ES-I3 (cell line): ENCODE data around the gene C11orf86.
A peak's percentile ranks its signal among the peaks of the same experiment; 100 is the strongest.
"Not testable (repeated sequence)": the region's sequence is repeated elsewhere in the genome, so short reads cannot be mapped to it uniquely, and the experiment has no call there.

Experiments
- H3K36me3 ChIP-seq: 2 replicates; pipeline ENCODE4 v1.6.1; 2013; ENCODE audit warnings: mild to moderate bottlenecking, low read length, control low read depth, moderate library complexity; ENCODE audit not compliant: insufficient read depth
- H3K4me1 ChIP-seq: 2 replicates; pipeline ENCODE4 v1.6.1; 2013; ENCODE audit warnings: mild to moderate bottlenecking, control low read depth, low read length; ENCODE audit not compliant: insufficient read depth
- H3K9ac ChIP-seq: 2 replicates; pipeline ENCODE4 v1.6.1; 2013; ENCODE audit warnings: low read depth, mild to moderate bottlenecking, low read length, moderate library complexity
- H3K9me3 ChIP-seq: 2 replicates; pipeline ENCODE4 v1.6.1; 2013; ENCODE audit warnings: mild to moderate bottlenecking, low read length, moderate library complexity; ENCODE audit not compliant: control insufficient read depth, insufficient read depth

The C11orf86 gene

GRCh38 chr11:66957971-66958231, 17.2 kb upstream of the C11orf86 start:
- 0 out of 2 replicates have a peak, but pooled peaks cover 9% of the 10 kb centered on the region for H3K4me1 ChIP-seq
- H3K9me3 ChIP-seq, result no peaks in the 10 kb centered on the region
- peak overlapping the region; percentile 76; the same call in 1 of the 2 replicates for H3K9ac ChIP-seq
- no peaks in the 10 kb centered on the region for H3K36me3 ChIP-seq

DNA sequence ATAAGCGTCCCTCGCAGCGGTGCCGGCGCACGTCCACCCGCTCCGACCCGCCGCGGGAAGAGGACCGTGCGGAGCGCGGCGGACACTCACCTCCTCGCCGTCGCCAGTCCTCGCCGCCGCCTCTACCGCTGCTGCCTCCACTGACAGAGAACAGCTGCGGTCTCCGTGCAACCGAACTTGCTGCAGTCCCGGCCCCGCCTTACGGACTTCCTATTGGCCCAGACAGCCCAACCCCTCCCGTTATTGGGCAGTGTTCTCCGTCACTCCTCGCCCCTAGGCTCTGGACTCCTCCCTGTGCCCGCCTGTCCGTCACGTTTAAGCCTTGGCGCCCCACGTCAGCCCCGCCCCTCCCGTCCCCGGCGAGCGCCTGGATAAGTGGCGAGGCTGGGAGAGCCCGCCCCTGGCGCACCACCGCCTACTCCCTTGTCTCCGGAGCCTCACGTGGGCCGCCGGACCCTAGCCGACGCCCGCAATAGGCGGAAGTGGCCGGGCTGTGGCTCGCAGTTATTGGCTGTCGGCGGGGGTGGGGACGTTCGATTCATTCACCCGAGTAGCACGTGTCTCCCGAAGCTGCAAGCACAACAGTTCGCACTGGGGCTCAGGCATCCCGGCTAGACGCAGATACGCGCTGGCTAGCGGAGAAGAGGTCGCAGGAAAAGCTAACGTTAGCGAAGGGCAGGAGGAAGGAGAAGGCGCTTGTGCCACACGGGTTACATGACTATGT, 16.7 kb upstream of the C11orf86 start, which contains the start of gene PC:
Gene PC, minus strand, starts transcription at position 152 of the 724 bp plus-strand sequence. CDS start 86,224 bp downstream, outside the sequence.
- H3K9ac ChIP-seq, result peak within 1 kb of the TSS; percentile 76
- H3K9me3 ChIP-seq, result no peaks in the 10 kb centered on the region
- 0 out of 2 replicates have a peak, but pooled peaks cover 9% of the 10 kb centered on the region for H3K4me1 ChIP-seq
- no peaks in the 10 kb centered on the region for H3K36me3 ChIP-seq

DNA sequence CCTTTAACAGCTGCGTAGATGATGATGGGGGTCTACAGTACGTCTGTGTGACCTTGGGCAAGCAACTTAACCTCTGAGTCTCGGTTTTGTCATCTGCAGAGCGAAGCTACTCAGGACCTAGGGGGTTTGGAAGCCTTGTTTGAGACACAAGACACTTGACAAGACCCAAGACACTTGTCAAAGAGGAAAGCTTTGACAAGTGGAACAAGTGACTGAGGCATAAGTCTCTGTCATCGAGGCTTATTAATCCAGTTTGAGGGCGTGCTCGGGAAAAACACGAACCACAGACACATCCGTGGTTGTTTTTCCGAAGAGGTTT, 16.2 kb upstream of the C11orf86 start:
- Histone ChIP-seq H3K36me3 (no peaks in the 10 kb centered on the region), H3K9ac (peak overlapping the region; percentile 34), H3K4me1 (0 out of 2 replicates have a peak, but pooled peaks cover 9% of the 10 kb centered on the region), H3K9me3 (no peaks in the 10 kb centered on the region)

DNA sequence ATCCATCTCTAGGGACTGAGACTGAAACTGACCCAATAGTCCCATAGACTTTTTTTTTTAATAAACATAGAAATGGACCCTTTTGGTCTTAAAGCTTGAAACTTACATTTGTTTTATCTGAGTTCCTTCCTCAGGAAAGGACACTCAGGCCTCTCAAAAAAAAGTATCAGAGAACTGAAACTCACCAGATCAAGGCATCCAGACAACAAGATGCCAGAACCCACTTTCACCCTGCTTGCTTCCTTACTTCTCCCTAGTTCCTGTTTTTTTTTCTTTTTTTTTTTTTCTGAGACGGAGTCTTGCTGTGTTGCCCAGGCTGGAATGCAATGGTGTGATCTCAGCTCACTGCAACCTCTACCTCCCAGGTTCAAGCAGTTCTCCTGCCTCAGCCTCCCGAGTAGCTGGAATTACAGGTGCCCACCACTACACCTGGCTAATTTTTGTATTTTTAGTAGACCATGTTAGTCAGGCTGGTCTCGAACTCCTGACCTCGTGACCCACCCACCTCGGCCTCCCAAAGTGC, 13.4 kb upstream of the C11orf86 start:
- H3K36me3 ChIP-seq, H3K4me1 ChIP-seq, H3K9ac ChIP-seq, H3K9me3 ChIP-seq: not testable (repeated sequence)

DNA sequence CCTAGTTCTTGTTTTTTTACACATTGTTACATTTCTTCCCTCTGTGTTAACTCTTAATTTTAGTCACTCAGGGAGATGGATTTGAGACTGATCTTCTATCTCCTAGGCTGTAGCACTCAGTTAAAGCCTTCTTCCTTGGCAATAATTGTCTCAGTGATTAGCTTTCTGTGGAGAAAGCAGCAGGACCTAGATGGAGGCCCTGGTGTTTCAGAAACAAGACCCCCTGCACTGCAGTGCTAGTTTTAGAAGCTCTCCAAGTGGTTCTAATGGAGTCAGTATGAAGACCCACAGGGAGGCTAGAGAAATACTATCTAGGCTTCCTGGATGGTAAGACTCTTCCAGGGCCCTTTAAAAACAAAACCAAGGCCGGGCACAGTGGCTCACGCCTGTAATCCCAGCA, 12.9 kb upstream of the C11orf86 start:
- H3K36me3 ChIP-seq, result no peaks in the 10 kb centered on the region
- no peak overlapping the region for H3K9ac ChIP-seq
- no peaks in the 10 kb centered on the region for H3K9me3 ChIP-seq
- H3K4me1 ChIP-seq, result peaks cover 5% of the 10 kb centered on the region; the same call in 1 of the 2 replicates

GRCh38 chr11:66962801-66963200, 12.3 kb upstream of the C11orf86 start:
- Histone ChIP-seq H3K36me3 (no peaks in the 10 kb centered on the region), H3K9ac (no peak overlapping the region), H3K9me3 (no peaks in the 10 kb centered on the region), H3K4me1 (peaks cover 5% of the 10 kb centered on the region; the same call in 1 of the 2 replicates)

GRCh38 chr11:66964495-66964894, 10.6 kb upstream of the C11orf86 start:
- Histone ChIP-seq H3K4me1 (no peaks in the 10 kb centered on the region; the same call in 1 of the 2 replicates), H3K9me3 (no peaks in the 10 kb centered on the region), H3K9ac (no peak overlapping the region), H3K36me3 (no peaks in the 10 kb centered on the region)

DNA sequence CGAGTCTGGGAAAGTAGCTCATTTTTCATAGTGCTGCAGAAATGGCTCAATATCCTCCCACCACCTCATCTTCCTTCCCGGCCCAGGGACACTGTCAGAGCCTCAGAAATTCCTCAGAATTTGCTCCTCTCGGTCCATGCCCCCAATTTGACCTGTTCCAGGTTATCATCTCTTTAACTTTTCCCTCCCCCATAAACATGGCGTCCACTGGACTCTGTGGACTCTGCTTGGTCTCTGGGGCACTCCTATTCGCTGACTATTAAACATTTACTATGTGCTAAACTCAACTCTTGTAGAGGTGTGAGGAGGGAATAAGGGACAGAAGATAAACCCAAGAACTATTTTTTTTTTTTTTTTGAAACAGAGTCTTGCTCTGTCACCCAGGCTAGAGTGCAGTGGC, 8.8 kb upstream of the C11orf86 start:
- Histone ChIP-seq H3K36me3 (no peaks in the 10 kb centered on the region), H3K4me1 (no peaks in the 10 kb centered on the region; the same call in 1 of the 2 replicates), H3K9me3 (peaks cover 3% of the 10 kb centered on the region; the same call in 1 of the 2 replicates), H3K9ac (no peak overlapping the region)

DNA sequence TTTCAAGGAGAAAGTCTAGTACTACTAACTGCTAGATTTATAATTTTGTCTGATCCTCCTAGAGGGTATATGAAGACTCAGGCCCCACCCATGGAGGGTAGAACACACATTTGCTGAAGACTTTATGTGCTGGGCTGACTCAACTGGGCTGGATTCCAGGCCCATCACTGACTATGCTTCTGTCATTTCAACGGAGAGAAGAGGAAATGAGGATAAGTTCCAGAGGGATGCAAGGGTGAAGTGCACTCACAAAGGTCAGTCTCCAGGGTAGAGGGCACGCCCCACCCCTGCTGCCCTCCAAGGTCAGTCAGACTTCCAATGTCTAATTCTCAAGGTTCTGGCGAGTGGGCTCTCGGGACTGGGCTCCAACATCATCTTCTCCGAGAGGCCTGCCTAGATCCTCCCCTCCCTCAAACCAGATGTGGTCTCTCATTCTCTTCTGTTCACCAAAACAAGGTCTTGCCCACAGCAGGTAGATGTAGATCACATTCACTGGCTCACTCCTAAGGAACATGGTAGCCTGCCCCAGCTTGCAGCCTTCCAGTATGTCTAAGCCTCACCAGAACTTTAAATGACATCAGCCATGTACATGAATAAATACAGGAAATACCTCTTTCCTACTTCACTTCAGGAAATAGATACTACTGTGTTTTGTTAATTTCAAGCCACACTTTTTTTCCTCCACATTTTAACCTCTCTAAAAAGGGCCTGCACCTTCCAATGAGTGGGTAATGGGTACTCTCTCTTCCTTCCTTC, 7.3 kb upstream of the C11orf86 start:
- Histone ChIP-seq H3K4me1 (no peaks in the 10 kb centered on the region; the same call in 1 of the 2 replicates), H3K9me3 (peaks cover 3% of the 10 kb centered on the region; the same call in 1 of the 2 replicates), H3K36me3 (no peaks in the 10 kb centered on the region), H3K9ac (no peak overlapping the region)

- Histone ChIP-seq H3K4me1 (peaks cover 6% of the 10 kb centered on the region), H3K9ac (no peak overlapping the region), H3K9me3 (peaks cover 3% of the 10 kb centered on the region; the same call in 1 of the 2 replicates), H3K36me3 (no peaks in the 10 kb centered on the region)
Observed at GRCh38 chr11:66969584-66970225, 5.4 kb upstream of the C11orf86 start.

DNA sequence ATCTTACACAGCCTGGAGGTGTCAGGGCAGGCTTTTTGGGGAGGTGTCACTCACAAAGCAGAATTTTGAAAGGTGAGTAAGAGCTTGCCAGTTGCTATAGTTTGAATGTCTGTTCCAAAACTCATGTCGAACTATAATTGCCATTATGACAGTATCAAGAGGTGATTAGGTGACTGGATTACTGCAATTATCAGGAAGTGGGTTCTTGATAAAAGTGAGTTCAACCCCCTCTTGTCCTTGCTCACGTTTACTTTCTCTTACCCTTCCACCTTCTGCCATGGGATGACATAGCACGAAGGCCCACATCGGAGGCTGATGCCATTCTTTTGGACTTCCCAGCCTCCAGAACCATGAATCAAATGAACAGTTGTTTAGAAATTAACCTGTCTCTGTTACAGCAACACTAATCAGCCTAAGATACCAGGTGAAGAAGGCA, 4.7 kb upstream of the C11orf86 start:
- H3K9ac ChIP-seq, result no peak overlapping the region

GRCh38 chr11:66970807-66971442, 4.2 kb upstream of the C11orf86 start:
- H3K9me3 ChIP-seq, result peaks cover 3% of the 10 kb centered on the region; the same call in 1 of the 2 replicates
- no peaks in the 10 kb centered on the region for H3K36me3 ChIP-seq
- H3K9ac ChIP-seq, result no peak overlapping the region
- peaks cover 12% of the 10 kb centered on the region for H3K4me1 ChIP-seq

More for the DNA sequence above, 4.7 kb upstream of the C11orf86 start:
- no peaks in the 10 kb centered on the region for H3K36me3 ChIP-seq
- peaks cover 3% of the 10 kb centered on the region; the same call in 1 of the 2 replicates for H3K9me3 ChIP-seq
- H3K4me1 ChIP-seq, result peaks cover 11% of the 10 kb centered on the region

DNA sequence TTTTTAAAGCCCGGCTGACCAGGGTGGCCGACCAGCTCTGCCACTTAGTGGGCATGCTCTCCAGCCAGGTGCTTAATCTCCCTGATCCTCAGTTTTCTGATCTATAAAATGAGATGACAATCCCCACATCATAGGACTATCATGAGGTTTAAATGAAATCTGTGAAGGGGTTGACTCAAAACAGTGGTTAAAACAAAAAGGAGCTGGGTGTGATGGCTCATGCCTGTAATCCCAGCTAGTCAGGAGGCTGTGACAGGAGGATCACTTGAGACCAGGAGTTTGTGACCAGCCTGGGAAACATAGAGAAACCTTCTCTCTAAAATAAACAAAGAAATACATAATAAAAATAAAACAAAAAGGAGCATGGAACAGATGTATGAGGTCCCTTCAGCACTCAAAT, 3.6 kb upstream of the C11orf86 start:
- no peaks in the 10 kb centered on the region for H3K36me3 ChIP-seq
- H3K4me1 ChIP-seq, result peaks cover 12% of the 10 kb centered on the region
- H3K9ac ChIP-seq, result no peak overlapping the region
- peaks cover 3% of the 10 kb centered on the region; the same call in 1 of the 2 replicates for H3K9me3 ChIP-seq
